K562 (cell line): Measurements from ENCODE around the gene OLFML2B. TPM values are rescaled to one million over a fixed set of nuclear protein-coding genes. Genes with fewer than 3 reads are reported as not detected.

Experiments
- ATF1 ChIP-seq, 2 experiments: fragments of 450-650 bp in 1 of 2; IDR thresholded peaks; 2 replicates each; pipeline ENCODE4 v1.6.1; 2016; ENCODE audit warnings: missing compliant biosample characterization in 1 of 2, missing genetic modification characterization in 1 of 2
- ATF7 ChIP-seq: fragments of 450-650 bp; IDR thresholded peaks from 2 replicates; pipeline ENCODE4 v1.7.1; 2014; ENCODE audit warnings: mild to moderate bottlenecking, moderate library complexity
- FOSL1 ChIP-seq: fragments of 200-800 bp; sonication (Bioruptor generic); conservative IDR thresholded peaks from 2 replicates; pipeline ENCODE4 v1.6.1; 2016; ENCODE audit warnings: missing genetic modification characterization, missing compliant biosample characterization
- FOXA3 ChIP-seq, 2 experiments: fragments of 450-650 bp in 1 of 2; sonication (generic) in 1 of 2; formaldehyde crosslinking; IDR thresholded peaks in 1 of 2; conservative IDR thresholded peaks in 1 of 2; 2 replicates each; pipeline versions ENCODE4 v1.4.0 to v1.8.0; 2020 to 2022; ENCODE audit warnings: mild to moderate bottlenecking in 2 of 2, missing genetic modification reagents in 1 of 2
- GATAD2B ChIP-seq: fragments of 450-650 bp; IDR thresholded peaks from 2 replicates; pipeline ENCODE4 v1.6.1; 2017; ENCODE audit warnings: mild to moderate bottlenecking, borderline replicate concordance
- MEIS2 ChIP-seq: fragments of 450-650 bp; IDR thresholded peaks from 2 replicates; pipeline ENCODE4 v1.6.1; 2014; ENCODE audit warnings: mild to moderate bottlenecking; ENCODE audit not compliant: partially characterized antibody
- SMARCB1 ChIP-seq: IDR thresholded peaks from 2 replicates; pipeline ENCODE4 v1.6.1; 2011; ENCODE audit warnings: improper control_type of control experiment, low read depth; ENCODE audit not compliant: insufficient read length
- SOX6 ChIP-seq: fragments of 450-650 bp; IDR thresholded peaks from 2 replicates; pipeline ENCODE4 v1.6.1; 2014; ENCODE audit warnings: mild to moderate bottlenecking
- SPI1 ChIP-seq: IDR thresholded peaks from 2 replicates; pipeline ENCODE4 v1.6.1; 2011; ENCODE audit warnings: low read depth, low read length, control low read depth, borderline replicate concordance
- SRSF7 ChIP-seq: fragments of 200-400 bp; formaldehyde crosslinking; optimal IDR thresholded peaks from 2 replicates; pipeline ENCODE3; 2017; ENCODE audit warnings: mild to moderate bottlenecking, low read depth, low read length
- TEAD1 ChIP-seq, 2 experiments: fragments of 450-650 bp in 1 of 2; sonication (generic) in 1 of 2; formaldehyde crosslinking; IDR thresholded peaks; 2 replicates each; pipeline versions ENCODE4 v1.4.0 to v1.8.0; 2020 to 2022; ENCODE audit warnings: mild to moderate bottlenecking in 2 of 2, missing genetic modification reagents in 1 of 2
- ZBTB17 ChIP-seq: fragments of 450-650 bp; formaldehyde crosslinking; IDR thresholded peaks from 2 replicates; pipeline ENCODE4 v1.4.0; 2020; ENCODE audit warnings: mild to moderate bottlenecking
- ZC3H4 ChIP-seq: sonication (generic); formaldehyde crosslinking; IDR thresholded peaks from 2 replicates; pipeline ENCODE4 v1.9.0; 2021; ENCODE audit warnings: missing genetic modification reagents, borderline replicate concordance
- ZFP91 ChIP-seq: sonication (generic); formaldehyde crosslinking; IDR thresholded peaks from 2 replicates; pipeline ENCODE4 v1.8.0; 2022; ENCODE audit warnings: mild to moderate bottlenecking, missing genetic modification reagents
- ZNF239 ChIP-seq: fragments of 250-450 bp; sonication (Bioruptor Pico); IDR thresholded peaks from 2 replicates; pipeline ENCODE4 v1.4.0; 2020; ENCODE audit warnings: mild to moderate bottlenecking
- ZNF316 ChIP-seq: fragments of 450-650 bp; IDR thresholded peaks from 2 replicates; pipeline ENCODE4 v1.6.1; 2016
- polyA plus RNA-seq, 8 experiments: library from polyadenylated mRNA; depleted of rRNA in 4 of 8; stranded (reverse) in 5 of 8; unstranded in 3 of 8; fragments of >200 nt; fragmentation: Nextera tagmentation in 2 of 8; fragmentation: Illumina TruSeq in 1 of 8; extraction: Ambion mirVana in 2 of 8; extraction: Trizol in 1 of 8; gene quantifications; 2 replicates each; pipeline versions ENCODE4 v1.2.1 to v1.2.3, GENCODE V29; 2011 to 2014; ENCODE audit warnings: inconsistent platforms in 1 of 8, missing spikeins in 1 of 8
- total RNA-seq, 7 experiments: library from RNA; depleted of rRNA in 6 of 7; stranded (reverse); fragments of >200 nt in 6 of 7; fragmentation: Illumina TruSeq in 2 of 7; extraction: Trizol in 2 of 7; gene quantifications; 2 replicates each; pipeline versions ENCODE4 v1.2.1 to v1.2.3, GENCODE V29; 2011 to 2021; ENCODE audit warnings: low replicate concordance in 1 of 7
- TF ChIP-seq, protein P1 (sequence below), 2 experiments: fragments of 450-650 bp in 1 of 2; sonication (generic) in 1 of 2; formaldehyde crosslinking; conservative IDR thresholded peaks; 2 replicates each; pipeline versions ENCODE4 v1.4.0 to v1.8.1; 2020 to 2022; ENCODE audit warnings: mild to moderate bottlenecking in 1 of 2, missing genetic modification reagents in 1 of 2
- TF ChIP-seq, protein P2 (sequence below): IDR thresholded peaks from 2 replicates; pipeline ENCODE4 v1.6.1; 2011; ENCODE audit warnings: borderline replicate concordance, low read depth, mild to moderate bottlenecking, moderate library complexity, low read length; ENCODE audit not compliant: insufficient read depth, poor library complexity, severe bottlenecking
- TF ChIP-seq, protein P3 (sequence below), 2 experiments: fragments of 450-650 bp; IDR thresholded peaks; 2 replicates each; pipeline ENCODE4 v1.6.1; 2018; ENCODE audit warnings: mild to moderate bottlenecking in 2 of 2, low read depth in 1 of 2; ENCODE audit not compliant: partially characterized antibody in 2 of 2

OLFML2B gene
- total and polyA plus RNA-seq, 9 of the 15 experiments (the other 6 are each of a cell fraction or from before 2014, with no cell fraction given): not detected

- TF ChIP-seq SPI1 (0 out of 2 replicates have a peak, but pooled peaks have one; percentile 9), MEIS2 (peak; percentile 47), FOSL1 (tag) (0 out of 2 replicates have a peak, but pooled peaks have one; percentile 30), ZNF316 (peak; percentile 84), ATF1 (CRISPR knock-in tag; IDR thresholded peaks at IDR 0.05) (no peak), ATF1 (tag; IDR thresholded peaks at IDR 0.05) (peak; percentile 62; the same call in 1 of the 2 replicates), SMARCB1 (peak; percentile 58), ATF7 (peak; percentile 74), ZC3H4 (no peak), ZNF239 (CRISPR knock-in tag) (peak; percentile 5; the same call in 1 of the 2 replicates), ZBTB17 (CRISPR knock-in tag) (peak; percentile 49; the same call in 1 of the 2 replicates), ZFP91 (CRISPR knock-in tag) (no peak), SRSF7 (no peak), GATAD2B (peak; percentile 49; the same call in 1 of the 2 replicates), SOX6 (peak; percentile 91), TEAD1 (CRISPR knock-in tag; IDR thresholded peaks at IDR 0.05) (peak in 1 of 2 experiments; percentile 46; a peak in 1 of 4 replicates), FOXA3 (CRISPR knock-in tag; conservative IDR thresholded peaks at IDR 0.05 in 1 of 2, IDR thresholded peaks at IDR 0.05 in 1 of 2) (peak in 1 of 2 experiments; percentile 64; a peak in 2 of 4 replicates)
- TF ChIP-seq, protein P1, sequence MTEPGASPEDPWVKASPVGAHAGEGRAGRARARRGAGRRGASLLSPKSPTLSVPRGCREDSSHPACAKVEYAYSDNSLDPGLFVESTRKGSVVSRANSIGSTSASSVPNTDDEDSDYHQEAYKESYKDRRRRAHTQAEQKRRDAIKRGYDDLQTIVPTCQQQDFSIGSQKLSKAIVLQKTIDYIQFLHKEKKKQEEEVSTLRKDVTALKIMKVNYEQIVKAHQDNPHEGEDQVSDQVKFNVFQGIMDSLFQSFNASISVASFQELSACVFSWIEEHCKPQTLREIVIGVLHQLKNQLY (CRISPR knock-in tag; conservative IDR thresholded peaks at IDR 0.05): no peak
- TF ChIP-seq, protein P2, sequence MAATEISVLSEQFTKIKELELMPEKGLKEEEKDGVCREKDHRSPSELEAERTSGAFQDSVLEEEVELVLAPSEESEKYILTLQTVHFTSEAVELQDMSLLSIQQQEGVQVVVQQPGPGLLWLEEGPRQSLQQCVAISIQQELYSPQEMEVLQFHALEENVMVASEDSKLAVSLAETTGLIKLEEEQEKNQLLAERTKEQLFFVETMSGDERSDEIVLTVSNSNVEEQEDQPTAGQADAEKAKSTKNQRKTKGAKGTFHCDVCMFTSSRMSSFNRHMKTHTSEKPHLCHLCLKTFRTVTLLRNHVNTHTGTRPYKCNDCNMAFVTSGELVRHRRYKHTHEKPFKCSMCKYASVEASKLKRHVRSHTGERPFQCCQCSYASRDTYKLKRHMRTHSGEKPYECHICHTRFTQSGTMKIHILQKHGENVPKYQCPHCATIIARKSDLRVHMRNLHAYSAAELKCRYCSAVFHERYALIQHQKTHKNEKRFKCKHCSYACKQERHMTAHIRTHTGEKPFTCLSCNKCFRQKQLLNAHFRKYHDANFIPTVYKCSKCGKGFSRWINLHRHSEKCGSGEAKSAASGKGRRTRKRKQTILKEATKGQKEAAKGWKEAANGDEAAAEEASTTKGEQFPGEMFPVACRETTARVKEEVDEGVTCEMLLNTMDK: no peak
- TF ChIP-seq, protein P3, sequence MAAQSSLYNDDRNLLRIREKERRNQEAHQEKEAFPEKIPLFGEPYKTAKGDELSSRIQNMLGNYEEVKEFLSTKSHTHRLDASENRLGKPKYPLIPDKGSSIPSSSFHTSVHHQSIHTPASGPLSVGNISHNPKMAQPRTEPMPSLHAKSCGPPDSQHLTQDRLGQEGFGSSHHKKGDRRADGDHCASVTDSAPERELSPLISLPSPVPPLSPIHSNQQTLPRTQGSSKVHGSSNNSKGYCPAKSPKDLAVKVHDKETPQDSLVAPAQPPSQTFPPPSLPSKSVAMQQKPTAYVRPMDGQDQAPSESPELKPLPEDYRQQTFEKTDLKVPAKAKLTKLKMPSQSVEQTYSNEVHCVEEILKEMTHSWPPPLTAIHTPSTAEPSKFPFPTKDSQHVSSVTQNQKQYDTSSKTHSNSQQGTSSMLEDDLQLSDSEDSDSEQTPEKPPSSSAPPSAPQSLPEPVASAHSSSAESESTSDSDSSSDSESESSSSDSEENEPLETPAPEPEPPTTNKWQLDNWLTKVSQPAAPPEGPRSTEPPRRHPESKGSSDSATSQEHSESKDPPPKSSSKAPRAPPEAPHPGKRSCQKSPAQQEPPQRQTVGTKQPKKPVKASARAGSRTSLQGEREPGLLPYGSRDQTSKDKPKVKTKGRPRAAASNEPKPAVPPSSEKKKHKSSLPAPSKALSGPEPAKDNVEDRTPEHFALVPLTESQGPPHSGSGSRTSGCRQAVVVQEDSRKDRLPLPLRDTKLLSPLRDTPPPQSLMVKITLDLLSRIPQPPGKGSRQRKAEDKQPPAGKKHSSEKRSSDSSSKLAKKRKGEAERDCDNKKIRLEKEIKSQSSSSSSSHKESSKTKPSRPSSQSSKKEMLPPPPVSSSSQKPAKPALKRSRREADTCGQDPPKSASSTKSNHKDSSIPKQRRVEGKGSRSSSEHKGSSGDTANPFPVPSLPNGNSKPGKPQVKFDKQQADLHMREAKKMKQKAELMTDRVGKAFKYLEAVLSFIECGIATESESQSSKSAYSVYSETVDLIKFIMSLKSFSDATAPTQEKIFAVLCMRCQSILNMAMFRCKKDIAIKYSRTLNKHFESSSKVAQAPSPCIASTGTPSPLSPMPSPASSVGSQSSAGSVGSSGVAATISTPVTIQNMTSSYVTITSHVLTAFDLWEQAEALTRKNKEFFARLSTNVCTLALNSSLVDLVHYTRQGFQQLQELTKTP (IDR thresholded peaks at IDR 0.05; ENCODE audit: low read depth in 1 of 2, partially characterized antibody in 2 of 2): no peak
Measured at GRCh38 chr1:161953256-161953920, 70.3 kb downstream of the OLFML2B start (continued).
